Measurements from ENCODE around the gene GPC2.

GRCh38 chr7:100175296-100175935 is 1.8 kb downstream of the GPC2 start:
- TF ChIP-seq POLR2A (IDR thresholded peaks at IDR 0.05) (no peak), EP300 (IDR thresholded peaks at IDR 0.05) (no peak), CTCF (IDR thresholded peaks at IDR 0.05) (no peak)
